ENCODE results near the gene PHOSPHO2. TPM values are rescaled to one million over a fixed set of nuclear protein-coding genes. Genes with fewer than 3 reads are reported as not detected.

Gene PHOSPHO2
- total RNA-seq, 1 donor from 2014 or later: 8.5 TPM

- Mint-ChIP-seq H3K27ac (no peak overlapping the region), H3K4me1 (ENCODE audit: unreplicated experiment) (peaks cover 19% of the 10 kb centered on the region), H3K27me3 (no peaks in the 10 kb centered on the region), H3K4me3 (no peak overlapping the region), H3K9me3 (no peaks in the 10 kb centered on the region), H3K36me3 (peaks cover 5% of the 10 kb centered on the region)
- DNase-seq (ENCODE audit: extremely low spot score, unreplicated experiment): no peak
- TF ChIP-seq CTCF (conservative IDR thresholded peaks at IDR 0.05): no peak
These were observed 18.5 kb downstream of the PHOSPHO2 start for GRCh38 chr2:169712791-169713227.

GRCh38 chr2:169713331-169713730 is 19.1 kb downstream of the PHOSPHO2 start:
- H3K27me3 Mint-ChIP-seq: no peaks in the 10 kb centered on the region
- peaks cover 19% of the 10 kb centered on the region for H3K4me1 Mint-ChIP-seq (ENCODE audit: unreplicated experiment)
- no peak for TF ChIP-seq CTCF (conservative IDR thresholded peaks at IDR 0.05)
- DNase-seq (ENCODE audit: extremely low spot score, unreplicated experiment): no peak
- peaks cover 5% of the 10 kb centered on the region for H3K36me3 Mint-ChIP-seq
- H3K9me3 Mint-ChIP-seq: no peaks in the 10 kb centered on the region
- no peak overlapping the region for H3K4me3 Mint-ChIP-seq
- H3K27ac Mint-ChIP-seq: no peak overlapping the region

GRCh38 chr2:169714699-169715098 is 20.4 kb downstream of the PHOSPHO2 start:
- TF ChIP-seq CTCF (conservative IDR thresholded peaks at IDR 0.05): no peak
- Mint-ChIP-seq H3K36me3 (peaks cover 5% of the 10 kb centered on the region), H3K9me3 (no peaks in the 10 kb centered on the region), H3K4me1 (ENCODE audit: unreplicated experiment) (peaks cover 19% of the 10 kb centered on the region), H3K27me3 (no peaks in the 10 kb centered on the region), H3K4me3 (no peak overlapping the region), H3K27ac (no peak overlapping the region)
- no peak for DNase-seq (ENCODE audit: extremely low spot score, unreplicated experiment)

GRCh38 chr2:169715379-169716237 is 21.3 kb downstream of the PHOSPHO2 start:
- Mint-ChIP-seq H3K9me3 (no peaks in the 10 kb centered on the region), H3K27me3 (no peaks in the 10 kb centered on the region), H3K36me3 (peaks cover 5% of the 10 kb centered on the region), H3K4me3 (peak overlapping the region; percentile 72), H3K4me1 (ENCODE audit: unreplicated experiment) (peaks cover 19% of the 10 kb centered on the region), H3K27ac (peak overlapping the region; percentile 41)
- no peak for DNase-seq (ENCODE audit: extremely low spot score, unreplicated experiment)
- no peak for TF ChIP-seq CTCF (conservative IDR thresholded peaks at IDR 0.05)

- no peak for DNase-seq (ENCODE audit: extremely low spot score, unreplicated experiment)
- H3K4me1 Mint-ChIP-seq (ENCODE audit: unreplicated experiment): peaks cover 19% of the 10 kb centered on the region
- H3K27ac Mint-ChIP-seq: no peak overlapping the region
- H3K9me3 Mint-ChIP-seq: no peaks in the 10 kb centered on the region
- H3K36me3 Mint-ChIP-seq: peaks cover 5% of the 10 kb centered on the region
- no peak for TF ChIP-seq CTCF (conservative IDR thresholded peaks at IDR 0.05)
- no peaks in the 10 kb centered on the region for H3K27me3 Mint-ChIP-seq
- peak overlapping the region; percentile 72 for H3K4me3 Mint-ChIP-seq
These were observed 22.1 kb downstream of the PHOSPHO2 start for GRCh38 chr2:169716238-169716886.

All from type B pancreatic cell (in vitro differentiated cells).